Natural killer cell treated with Interleukin-12 subunit alpha and Interleukin-12 subunit beta and Interleukin-15 and Interleukin-18, amount 100 ng/mL, for 72 hours (primary cell): Measurements from ENCODE around the gene WDFY2. TPM values are rescaled to one million over a fixed set of nuclear protein-coding genes. Genes with fewer than 3 reads are reported as not detected.
A peak's percentile ranks its signal among the peaks of the same experiment; 100 is the strongest.

Experiments used
- ATAC-seq, 2 donors: fragments of 150-1000 bp; cut with Tn5 transposase in 1 of 2; sonication (Bioruptor Pico), chemical (Tn5 transposase) in 1 of 2; 2 replicates each; pipeline ENCODE4 v1.10.0; 2021
- DNase-seq: peaks from one replicate; pipeline ENCODE4 v3.0.0; 2022; ENCODE audit warnings: low spot score
- H3K27ac Mint-ChIP-seq, 2 donors: 1 replicate in 1 of 2; 2 replicates in 1 of 2; pipeline ENCODE4 v1.8.0; 2022; ENCODE audit warnings: mixed read lengths in 2 of 2, mild to moderate bottlenecking in 1 of 2, moderate library complexity in 1 of 2
- H3K27me3 Mint-ChIP-seq, 2 donors: 1 replicate in 1 of 2; 2 replicates in 1 of 2; pipeline ENCODE4 v1.8.0; 2022; ENCODE audit warnings: mixed read lengths in 2 of 2
- H3K36me3 Mint-ChIP-seq: one replicate; pipeline ENCODE4 v1.8.0; 2022; ENCODE audit warnings: mixed read lengths
- H3K4me1 Mint-ChIP-seq, 2 donors: 1 replicate in 1 of 2; 2 replicates in 1 of 2; pipeline ENCODE4 v1.8.0; 2022; ENCODE audit warnings: low read depth in 2 of 2, mixed read lengths in 2 of 2, mild to moderate bottlenecking in 1 of 2
- H3K4me3 Mint-ChIP-seq: one replicate; pipeline ENCODE4 v1.8.0; 2022; ENCODE audit warnings: mixed read lengths
- H3K9me3 Mint-ChIP-seq: 2 replicates; pipeline ENCODE4 v1.8.0; 2022; ENCODE audit warnings: mixed read lengths
- total RNA-seq, 2 donors: library from RNA; stranded (reverse); gene quantifications; one replicate each; pipeline ENCODE4 v1.2.3, GENCODE V29; 2022

Gene WDFY2
- total RNA-seq, 2 donors from 2014 or later, result 9.3 to 12.1 TPM

GRCh38 chr13:51715613-51716012, 131.4 kb downstream of the WDFY2 start:
- H3K4me1 Mint-ChIP-seq, result peaks cover 6 to 11% of the 10 kb centered on the region in 2 donors
- H3K4me3 Mint-ChIP-seq, result no peak overlapping the region
- ATAC-seq, result no peak
- peaks cover 3% of the 10 kb centered on the region for H3K9me3 Mint-ChIP-seq
- no peaks in the 10 kb centered on the region for H3K27me3 Mint-ChIP-seq
- H3K36me3 Mint-ChIP-seq, result no peaks in the 10 kb centered on the region
- no peak overlapping the region for H3K27ac Mint-ChIP-seq
- no peak for DNase-seq

GRCh38 chr13:51717786-51718398, 133.6 kb downstream of the WDFY2 start:
- H3K27ac Mint-ChIP-seq, result no peak overlapping the region
- H3K27me3 Mint-ChIP-seq, result no peaks in the 10 kb centered on the region
- DNase-seq, result no peak
- no peak for ATAC-seq
- no peak overlapping the region for H3K4me3 Mint-ChIP-seq
- H3K9me3 Mint-ChIP-seq, result no peaks in the 10 kb centered on the region
- H3K36me3 Mint-ChIP-seq, result no peaks in the 10 kb centered on the region
- H3K4me1 Mint-ChIP-seq, result peaks cover 6 to 11% of the 10 kb centered on the region in 2 donors

GRCh38 chr13:51719394-51719793, 135.1 kb downstream of the WDFY2 start:
- H3K27ac Mint-ChIP-seq, result no peak overlapping the region
- peaks cover 0 to 2% of the 10 kb centered on the region in 2 donors for H3K4me1 Mint-ChIP-seq
- no peak for DNase-seq
- no peaks in the 10 kb centered on the region for H3K36me3 Mint-ChIP-seq
- H3K4me3 Mint-ChIP-seq, result no peak overlapping the region
- no peaks in the 10 kb centered on the region for H3K9me3 Mint-ChIP-seq
- no peaks in the 10 kb centered on the region for H3K27me3 Mint-ChIP-seq
- no peak for ATAC-seq

- H3K27ac Mint-ChIP-seq, result no peak overlapping the region
- H3K4me3 Mint-ChIP-seq, result no peak overlapping the region
- H3K4me1 Mint-ChIP-seq, result peaks cover 0 to 5% of the 10 kb centered on the region in 2 donors
- no peaks in the 10 kb centered on the region for H3K27me3 Mint-ChIP-seq
- no peak for DNase-seq
- H3K36me3 Mint-ChIP-seq, result no peaks in the 10 kb centered on the region
- ATAC-seq, result no peak
- no peaks in the 10 kb centered on the region for H3K9me3 Mint-ChIP-seq
These were observed 137.2 kb downstream of the WDFY2 start for GRCh38 chr13:51721496-51721895.

GRCh38 chr13:51723529-51723928, 139.3 kb downstream of the WDFY2 start:
- H3K27ac Mint-ChIP-seq, result no peak overlapping the region
- H3K36me3 Mint-ChIP-seq, result no peaks in the 10 kb centered on the region
- no peak for DNase-seq
- no peaks in the 10 kb centered on the region for H3K9me3 Mint-ChIP-seq
- no peaks in the 10 kb centered on the region for H3K27me3 Mint-ChIP-seq
- peaks cover 0 to 3% of the 10 kb centered on the region in 2 donors for H3K4me1 Mint-ChIP-seq
- H3K4me3 Mint-ChIP-seq, result no peak overlapping the region
- no peak for ATAC-seq

GRCh38 chr13:51724721-51725120, 140.5 kb downstream of the WDFY2 start:
- Mint-ChIP-seq H3K4me1 (peaks cover 0 to 3% of the 10 kb centered on the region in 2 donors), H3K4me3 (no peak overlapping the region), H3K9me3 (no peaks in the 10 kb centered on the region), H3K36me3 (no peaks in the 10 kb centered on the region), H3K27ac (no peak overlapping the region), H3K27me3 (no peaks in the 10 kb centered on the region)
- no peak for DNase-seq
- no peak for ATAC-seq

- Mint-ChIP-seq H3K4me3 (no peak overlapping the region), H3K27ac (no peak overlapping the region), H3K9me3 (no peaks in the 10 kb centered on the region), H3K4me1 (peaks cover 0 to 5% of the 10 kb centered on the region in 2 donors), H3K27me3 (no peaks in the 10 kb centered on the region), H3K36me3 (no peaks in the 10 kb centered on the region)
- ATAC-seq, result no peak
- no peak for DNase-seq
These were observed 142.4 kb downstream of the WDFY2 start for GRCh38 chr13:51726446-51727193.

- Mint-ChIP-seq H3K27ac (no peak overlapping the region), H3K4me1 (peaks cover 0 to 5% of the 10 kb centered on the region in 2 donors), H3K27me3 (no peaks in the 10 kb centered on the region), H3K9me3 (no peaks in the 10 kb centered on the region), H3K36me3 (no peaks in the 10 kb centered on the region), H3K4me3 (no peak overlapping the region)
- DNase-seq (no peak), ATAC-seq (no peak)
These were observed 143.5 kb downstream of the WDFY2 start for GRCh38 chr13:51727634-51728274.

- H3K27me3 Mint-ChIP-seq, result no peaks in the 10 kb centered on the region
- peaks cover 2 to 6% of the 10 kb centered on the region in 2 donors for H3K4me1 Mint-ChIP-seq
- no peaks in the 10 kb centered on the region for H3K36me3 Mint-ChIP-seq
- no peak for DNase-seq
- ATAC-seq, result no peak
- no peak overlapping the region for H3K27ac Mint-ChIP-seq
- H3K9me3 Mint-ChIP-seq, result no peaks in the 10 kb centered on the region
- H3K4me3 Mint-ChIP-seq, result no peak overlapping the region
These were observed 144.0 kb downstream of the WDFY2 start for GRCh38 chr13:51728275-51728673.

GRCh38 chr13:51728972-51729371, 144.7 kb downstream of the WDFY2 start:
- no peak for DNase-seq
- Mint-ChIP-seq H3K4me3 (no peak overlapping the region), H3K27ac (no peak overlapping the region), H3K27me3 (no peaks in the 10 kb centered on the region), H3K36me3 (no peaks in the 10 kb centered on the region), H3K9me3 (no peaks in the 10 kb centered on the region), H3K4me1 (peaks cover 7 to 13% of the 10 kb centered on the region in 2 donors)
- no peak for ATAC-seq

GRCh38 chr13:51729866-51730553, 145.7 kb downstream of the WDFY2 start:
- Mint-ChIP-seq H3K9me3 (no peaks in the 10 kb centered on the region), H3K27me3 (no peaks in the 10 kb centered on the region), H3K27ac (no peak overlapping the region), H3K4me3 (no peak overlapping the region), H3K36me3 (no peaks in the 10 kb centered on the region), H3K4me1 (peaks cover 7 to 13% of the 10 kb centered on the region in 2 donors)
- ATAC-seq (peak in 1 of 2 donors; percentile 71), DNase-seq (no peak)

GRCh38 chr13:51730927-51731326, 146.7 kb downstream of the WDFY2 start:
- DNase-seq, result no peak
- Mint-ChIP-seq H3K36me3 (no peaks in the 10 kb centered on the region), H3K27ac (no peak overlapping the region), H3K4me3 (no peak overlapping the region), H3K9me3 (no peaks in the 10 kb centered on the region), H3K27me3 (no peaks in the 10 kb centered on the region), H3K4me1 (peaks cover 7 to 14% of the 10 kb centered on the region in 2 donors)
- ATAC-seq, result no peak

GRCh38 chr13:51731759-51732158, 147.5 kb downstream of the WDFY2 start:
- no peak for DNase-seq
- no peaks in the 10 kb centered on the region for H3K9me3 Mint-ChIP-seq
- ATAC-seq, result no peak
- no peak overlapping the region for H3K4me3 Mint-ChIP-seq
- H3K36me3 Mint-ChIP-seq, result no peaks in the 10 kb centered on the region
- H3K27me3 Mint-ChIP-seq, result no peaks in the 10 kb centered on the region
- peaks cover 7 to 13% of the 10 kb centered on the region in 2 donors for H3K4me1 Mint-ChIP-seq
- H3K27ac Mint-ChIP-seq, result no peak overlapping the region
